Neuronal stem cell (in vitro differentiated cells): ENCODE results near the gene OR8D1.

Source experiments
- DNase-seq: peaks from one replicate; pipeline ENCODE4 v3.0.0-alpha.2; 2013; ENCODE audit warnings: low spot score
- H2AFZ ChIP-seq: one replicate; pipeline ENCODE4 v1.6.1; 2013; ENCODE audit warnings: mild to moderate bottlenecking, low read length, inconsistent platforms
- H2AK5ac ChIP-seq: 2 replicates; pipeline ENCODE4 v1.6.1; 2013; ENCODE audit warnings: low read depth, mild to moderate bottlenecking, inconsistent platforms, low read length, moderate library complexity, mixed read lengths
- H2BK120ac ChIP-seq: 2 replicates; pipeline ENCODE4 v1.6.1; 2013; ENCODE audit warnings: low read depth, mild to moderate bottlenecking, inconsistent platforms, low read length, moderate library complexity, mixed read lengths
- H2BK12ac ChIP-seq: one replicate; pipeline ENCODE4 v1.6.1; 2013; ENCODE audit warnings: low read length, inconsistent platforms
- H2BK15ac ChIP-seq: 2 replicates; pipeline ENCODE4 v1.6.1; 2013; ENCODE audit warnings: mild to moderate bottlenecking, low read length, inconsistent platforms, mixed read lengths
- H2BK5ac ChIP-seq: one replicate; pipeline ENCODE4 v1.6.1; 2013; ENCODE audit warnings: inconsistent platforms, mild to moderate bottlenecking, low read length, moderate library complexity
- H3K14ac ChIP-seq: one replicate; pipeline ENCODE4 v1.6.1; 2013; ENCODE audit warnings: low read length, inconsistent platforms
- H3K18ac ChIP-seq: 2 replicates; pipeline ENCODE4 v1.6.1; 2013; ENCODE audit warnings: low read length, inconsistent platforms
- H3K23ac ChIP-seq: 2 replicates; pipeline ENCODE4 v1.6.1; 2013; ENCODE audit warnings: low read depth, mild to moderate bottlenecking, mixed read lengths, low read length, inconsistent platforms; ENCODE audit not compliant: poor library complexity
- H3K27ac ChIP-seq: replicated peaks from 3 replicates; pipeline ENCODE4 v1.5.1; 2013; ENCODE audit warnings: low read length, inconsistent platforms
- H3K27me3 ChIP-seq, 3 experiments: 2 replicates each; pipeline ENCODE4 v1.6.1; 2013; ENCODE audit warnings: low read length in 3 of 3, mild to moderate bottlenecking in 2 of 3, inconsistent platforms in 1 of 3, low read depth in 1 of 3, mixed read lengths in 1 of 3, moderate library complexity in 1 of 3; ENCODE audit not compliant: control insufficient read depth in 3 of 3, insufficient read depth in 3 of 3
- H3K36me3 ChIP-seq, 2 donors: replicated peaks in 1 of 2; 2 replicates each; pipeline ENCODE4 v1.6.1; 2013; ENCODE audit warnings: low read length in 2 of 2; ENCODE audit not compliant: control insufficient read depth in 2 of 2, insufficient read depth in 2 of 2
- H3K4ac ChIP-seq: 2 replicates; pipeline ENCODE4 v1.6.1; 2013; ENCODE audit warnings: inconsistent platforms, mild to moderate bottlenecking, low read length, moderate library complexity
- H3K4me1 ChIP-seq, 2 donors: 1 replicate in 1 of 2; 2 replicates in 1 of 2; pipeline ENCODE4 v1.6.1; 2013; ENCODE audit warnings: low read length in 2 of 2, low read depth in 1 of 2; ENCODE audit not compliant: control insufficient read depth in 2 of 2, insufficient read depth in 1 of 2
- H3K4me2 ChIP-seq: one replicate; pipeline ENCODE4 v1.6.1; 2013; ENCODE audit warnings: mild to moderate bottlenecking, low read length, inconsistent platforms; ENCODE audit not compliant: insufficient read depth, poor library complexity, severe bottlenecking
- H3K4me3 ChIP-seq, 2 donors: 2 replicates each; pipeline ENCODE4 v1.5.1; 2013; ENCODE audit warnings: low read length in 2 of 2, mild to moderate bottlenecking in 2 of 2, inconsistent platforms in 1 of 2, moderate library complexity in 1 of 2
- H3K79me1 ChIP-seq: one replicate; pipeline ENCODE4 v1.6.1; 2013; ENCODE audit warnings: low read depth, mild to moderate bottlenecking, inconsistent platforms, low read length, moderate library complexity
- H3K9ac ChIP-seq: one replicate; pipeline ENCODE4 v1.6.1; 2013; ENCODE audit warnings: mild to moderate bottlenecking, low read depth, low read length, inconsistent platforms; ENCODE audit not compliant: poor library complexity
- H3K9me3 ChIP-seq, 2 donors: replicated peaks in 1 of 2; 2 replicates each; pipeline versions ENCODE3 to v1.6.1; 2013; ENCODE audit warnings: low read length in 2 of 2, mild to moderate bottlenecking in 2 of 2, inconsistent platforms in 1 of 2, low read depth in 1 of 2, mixed read lengths in 1 of 2, moderate library complexity in 1 of 2; ENCODE audit not compliant: control insufficient read depth in 2 of 2, insufficient read depth in 1 of 2
- H4K8ac ChIP-seq: one replicate; pipeline ENCODE4 v1.6.1; 2013; ENCODE audit warnings: low read depth, mild to moderate bottlenecking, inconsistent platforms, low read length, moderate library complexity
- H4K91ac ChIP-seq: one replicate; pipeline ENCODE4 v1.6.1; 2013; ENCODE audit warnings: low read length, low read depth, mild to moderate bottlenecking, inconsistent platforms; ENCODE audit not compliant: poor library complexity
- WGBS, 2 donors: extraction: QIAGEN DNeasy Blood & Tissue Kit; methylation state at CpG; one replicate each; pipeline ENCODE4 v1.1.7; 2013; ENCODE audit warnings: missing lambda C conversion rate in 2 of 2, mixed read lengths in 1 of 2; ENCODE audit not compliant: insufficient read length in 2 of 2, insufficient replicate concordance in 1 of 2; ENCODE audit errors: extremely low coverage in 2 of 2; 5-methylcytosine and 5-hydroxymethylcytosine counted together

Gene OR8D1

GRCh38 chr11:124296016-124296415, 17.7 kb downstream of the OR8D1 start:
- H3K23ac ChIP-seq, result no peak overlapping the region
- H2BK15ac ChIP-seq, result no peak overlapping the region
- no peaks in the 10 kb centered on the region for H3K4me1 ChIP-seq
- H3K9ac ChIP-seq, result no peak overlapping the region
- no peak overlapping the region for H4K91ac ChIP-seq
- no peaks in the 10 kb centered on the region for H3K27me3 ChIP-seq
- DNase-seq, result no peak
- no peak overlapping the region for H3K4me2 ChIP-seq
- H3K4ac ChIP-seq, result no peak overlapping the region
- no peak overlapping the region for H2AK5ac ChIP-seq
- no peaks in the 10 kb centered on the region for H3K9me3 ChIP-seq
- H3K27ac ChIP-seq, result no peak overlapping the region
- no peak overlapping the region for H3K18ac ChIP-seq
- H2BK120ac ChIP-seq, result no peak overlapping the region
- H2AFZ ChIP-seq, result no peak overlapping the region
- no peaks in the 10 kb centered on the region for H3K79me1 ChIP-seq
- no peak overlapping the region for H2BK12ac ChIP-seq
- H3K4me3 ChIP-seq, result no peak overlapping the region
- no peak overlapping the region for H3K14ac ChIP-seq
- no peaks in the 10 kb centered on the region for H3K36me3 ChIP-seq
- H2BK5ac ChIP-seq, result no peak overlapping the region
- H4K8ac ChIP-seq, result no peak overlapping the region

GRCh38 chr11:124294687-124295086, 19.1 kb downstream of the OR8D1 start:
- no peak overlapping the region for H3K27ac ChIP-seq
- no peak overlapping the region for H2BK5ac ChIP-seq
- WGBS, 2 donors, result no CpG with 5 or more reads among the region's 1 CpG

GRCh38 chr11:124285610-124286344, 28.0 kb downstream of the OR8D1 start:
- Histone ChIP-seq H2BK15ac (no peak overlapping the region), H2BK5ac (no peak overlapping the region), H3K18ac (no peak overlapping the region), H3K4me3 (no peak overlapping the region), H3K14ac (no peak overlapping the region), H3K9ac (no peak overlapping the region), H4K91ac (no peak overlapping the region), H3K79me1 (no peaks in the 10 kb centered on the region), H2AK5ac (no peak overlapping the region), H3K4me2 (no peak overlapping the region), H3K27me3 (no peaks in the 10 kb centered on the region), H3K9me3 (no peaks in the 10 kb centered on the region), H2BK120ac (no peak overlapping the region), H2BK12ac (no peak overlapping the region), H2AFZ (no peak overlapping the region), H3K4ac (no peak overlapping the region), H3K36me3 (no peaks in the 10 kb centered on the region), H3K4me1 (no peaks in the 10 kb centered on the region), H3K23ac (no peak overlapping the region), H3K27ac (no peak overlapping the region), H4K8ac (no peak overlapping the region)
- no CpG with 5 or more reads among the region's 3 CpGs for WGBS, 2 donors
- DNase-seq, result no peak

More at GRCh38 chr11:124294687-124295086, 19.1 kb downstream of the OR8D1 start:
- H3K4me1 ChIP-seq, result no peaks in the 10 kb centered on the region
- H2BK12ac ChIP-seq, result no peak overlapping the region
- no peak overlapping the region for H3K4ac ChIP-seq
- no peak overlapping the region for H4K91ac ChIP-seq
- H3K14ac ChIP-seq, result no peak overlapping the region
- H3K4me2 ChIP-seq, result no peak overlapping the region
- H3K9me3 ChIP-seq, result no peaks in the 10 kb centered on the region
- H3K4me3 ChIP-seq, result no peak overlapping the region
- no peak overlapping the region for H2AFZ ChIP-seq
- no peak overlapping the region for H2BK15ac ChIP-seq
- no peaks in the 10 kb centered on the region for H3K36me3 ChIP-seq
- H3K18ac ChIP-seq, result no peak overlapping the region
- no peak overlapping the region for H4K8ac ChIP-seq
- H2BK120ac ChIP-seq, result no peak overlapping the region
- H3K23ac ChIP-seq, result no peak overlapping the region
- no peak overlapping the region for H3K9ac ChIP-seq
- DNase-seq, result no peak
- H2AK5ac ChIP-seq, result no peak overlapping the region
- no peaks in the 10 kb centered on the region for H3K79me1 ChIP-seq
- H3K27me3 ChIP-seq, result no peaks in the 10 kb centered on the region

- no peak for DNase-seq
- H3K18ac ChIP-seq, result no peak overlapping the region
- no peak overlapping the region for H3K27ac ChIP-seq
- H3K4me3 ChIP-seq, result no peak overlapping the region
- H4K8ac ChIP-seq, result no peak overlapping the region
- no peak overlapping the region for H2BK120ac ChIP-seq
- no peaks in the 10 kb centered on the region for H3K9me3 ChIP-seq
- no peaks in the 10 kb centered on the region for H3K27me3 ChIP-seq
- no peak overlapping the region for H2BK12ac ChIP-seq
- no peak overlapping the region for H3K4me2 ChIP-seq
- no peaks in the 10 kb centered on the region for H3K36me3 ChIP-seq
- no peak overlapping the region for H3K4ac ChIP-seq
- H3K9ac ChIP-seq, result no peak overlapping the region
- H3K14ac ChIP-seq, result no peak overlapping the region
- no peaks in the 10 kb centered on the region for H3K4me1 ChIP-seq
- H4K91ac ChIP-seq, result no peak overlapping the region
- no CpG with 5 or more reads among the region's 2 CpGs for WGBS, 2 donors
- H3K23ac ChIP-seq, result no peak overlapping the region
- no peak overlapping the region for H2BK15ac ChIP-seq
- H2AK5ac ChIP-seq, result no peak overlapping the region
- H3K79me1 ChIP-seq, result no peaks in the 10 kb centered on the region
- no peak overlapping the region for H2AFZ ChIP-seq
- H2BK5ac ChIP-seq, result no peak overlapping the region
Measured at GRCh38 chr11:124278261-124278660, 35.5 kb downstream of the OR8D1 start.
